HFF-Myc (cell line): ENCODE results near the gene FCER2.

Source experiments
- DNase-seq: peaks from one replicate; pipeline ENCODE4 v3.0.0-alpha.2; 2011; ENCODE audit warnings: low read depth; ENCODE audit errors: extremely low read depth
- H3K4me3 ChIP-seq: replicated peaks from 2 replicates; pipeline ENCODE4 v1.5.1; 2011; ENCODE audit warnings: low read depth, mild to moderate bottlenecking, control low read depth, low read length
- TF ChIP-seq, protein P1 (sequence below): IDR thresholded peaks from 2 replicates; pipeline ENCODE4 v1.5.1; 2012; ENCODE audit warnings: mild to moderate bottlenecking, low read depth, low read length, control low read depth; ENCODE audit errors: missing control alignments

The FCER2 gene

DNA sequence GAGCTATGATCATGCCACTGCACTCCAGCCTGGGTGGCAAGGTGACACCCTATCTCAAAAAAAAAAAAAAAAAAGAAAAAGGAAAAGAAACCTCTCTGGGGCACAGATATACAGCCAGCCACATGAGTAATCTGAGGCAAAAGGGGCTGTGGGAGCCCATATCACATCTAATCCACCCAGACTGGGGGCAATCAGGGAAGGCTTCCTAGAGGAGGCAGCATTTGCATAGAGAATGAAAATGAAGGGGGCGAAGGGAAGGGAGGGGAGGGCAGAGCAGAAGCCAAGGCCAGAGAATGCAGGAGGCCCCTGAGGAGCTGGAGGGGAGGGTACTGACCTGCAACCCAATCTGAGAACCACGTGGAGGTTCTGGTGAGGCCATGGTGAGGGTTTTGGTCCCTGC is 51.8 kb downstream of the FCER2 start:
- TF ChIP-seq, protein P1, sequence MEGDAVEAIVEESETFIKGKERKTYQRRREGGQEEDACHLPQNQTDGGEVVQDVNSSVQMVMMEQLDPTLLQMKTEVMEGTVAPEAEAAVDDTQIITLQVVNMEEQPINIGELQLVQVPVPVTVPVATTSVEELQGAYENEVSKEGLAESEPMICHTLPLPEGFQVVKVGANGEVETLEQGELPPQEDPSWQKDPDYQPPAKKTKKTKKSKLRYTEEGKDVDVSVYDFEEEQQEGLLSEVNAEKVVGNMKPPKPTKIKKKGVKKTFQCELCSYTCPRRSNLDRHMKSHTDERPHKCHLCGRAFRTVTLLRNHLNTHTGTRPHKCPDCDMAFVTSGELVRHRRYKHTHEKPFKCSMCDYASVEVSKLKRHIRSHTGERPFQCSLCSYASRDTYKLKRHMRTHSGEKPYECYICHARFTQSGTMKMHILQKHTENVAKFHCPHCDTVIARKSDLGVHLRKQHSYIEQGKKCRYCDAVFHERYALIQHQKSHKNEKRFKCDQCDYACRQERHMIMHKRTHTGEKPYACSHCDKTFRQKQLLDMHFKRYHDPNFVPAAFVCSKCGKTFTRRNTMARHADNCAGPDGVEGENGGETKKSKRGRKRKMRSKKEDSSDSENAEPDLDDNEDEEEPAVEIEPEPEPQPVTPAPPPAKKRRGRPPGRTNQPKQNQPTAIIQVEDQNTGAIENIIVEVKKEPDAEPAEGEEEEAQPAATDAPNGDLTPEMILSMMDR: no peak
- no peak overlapping the region for H3K4me3 ChIP-seq
- no peak for DNase-seq

GRCh38 chr19:7648265-7649014 is 53.5 kb downstream of the FCER2 start:
- TF ChIP-seq, protein P1: no peak
- no peak overlapping the region for H3K4me3 ChIP-seq
- DNase-seq: no peak

DNA sequence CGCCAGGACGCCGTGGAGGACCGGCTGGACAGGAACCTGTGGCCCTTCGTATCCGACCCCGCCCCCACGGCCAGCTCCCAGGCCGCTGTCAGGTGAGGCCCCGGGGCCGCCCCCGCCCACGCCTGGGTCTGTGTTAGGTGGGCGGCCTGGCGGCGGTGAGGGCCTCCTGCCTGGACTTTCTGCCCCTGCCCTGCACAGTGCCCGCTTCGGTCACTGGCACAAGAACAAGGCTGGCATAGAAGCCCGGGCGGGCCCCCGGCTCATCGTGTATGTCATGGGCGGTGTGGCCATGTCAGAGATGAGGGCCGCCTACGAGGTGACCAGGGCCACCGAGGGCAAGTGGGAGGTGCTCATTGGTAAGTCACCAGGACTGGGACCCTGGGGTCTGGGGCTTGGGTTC is 54.8 kb downstream of the FCER2 start:
- TF ChIP-seq, protein P1: no peak
- H3K4me3 ChIP-seq: no peak overlapping the region
- DNase-seq: no peak

DNA sequence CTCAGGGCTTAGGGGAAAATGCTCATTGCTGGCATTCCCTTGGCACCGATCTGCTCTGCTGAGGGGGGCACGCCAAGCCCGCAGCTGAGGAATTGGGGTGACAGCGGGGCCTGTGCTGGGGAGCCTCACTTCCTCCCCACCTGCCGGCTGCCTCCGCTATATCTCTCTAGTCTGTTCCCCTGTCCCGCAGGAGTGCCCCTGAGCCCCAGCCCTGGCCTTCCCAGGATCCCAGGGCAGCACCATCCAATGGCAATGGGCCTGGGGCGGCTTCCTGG is 55.6 kb downstream of the FCER2 start:
- TF ChIP-seq, protein P1: no peak
- no peak for DNase-seq

GRCh38 chr19:7645656-7646425 is 56.1 kb downstream of the FCER2 start:
- TF ChIP-seq, protein P1: no peak
- no peak for DNase-seq
- no peak overlapping the region for H3K4me3 ChIP-seq

More for the DNA sequence above, 55.6 kb downstream of the FCER2 start:
- no peak overlapping the region for H3K4me3 ChIP-seq

- no peak for DNase-seq
- TF ChIP-seq, protein P1: no peak
- no peak overlapping the region for H3K4me3 ChIP-seq
These were observed 56.8 kb downstream of the FCER2 start for GRCh38 chr19:7645163-7645562.
